Measurements from ENCODE around the gene ITPKC.

GRCh38 chr19:40690050-40690692, 26.7 kb upstream of the ITPKC start, which contains the start of gene NUMBL:
- no peak for TF ChIP-seq CTCF (IDR thresholded peaks at IDR 0.05)
- no peak for TF ChIP-seq POLR2A (IDR thresholded peaks at IDR 0.05)
- no peak for TF ChIP-seq EP300 (IDR thresholded peaks at IDR 0.05; ENCODE audit: low read depth)
- peak; percentile 49 to 80 (median 55) for TF ChIP-seq POLR2AphosphoS5 (IDR thresholded peaks at IDR 0.05)
